SU-DHL-6 (cell line): Measurements from ENCODE around the gene FBP1.

ENCODE experiments used
- H2AFZ ChIP-seq: fragments of 200-600 bp; sonication (generic); 2 replicates; pipeline ENCODE4 v1.6.1; 2014; ENCODE audit warnings: low read depth, mild to moderate bottlenecking, moderate library complexity, mixed read lengths, antibody characterized with exemption, low read length; ENCODE audit not compliant: severe bottlenecking
- H3F3A ChIP-seq: fragments of 200-600 bp; shearing (Covaris generic); 2 replicates; pipeline ENCODE4 v1.6.0; 2016; ENCODE audit warnings: antibody characterized with exemption, mild to moderate bottlenecking; ENCODE audit not compliant: insufficient read depth
- H3K27ac ChIP-seq: fragments of 200-600 bp; sonication (generic); 2 replicates; pipeline ENCODE4 v1.5.1; 2016; ENCODE audit warnings: low read depth, mild to moderate bottlenecking, low read length, moderate library complexity, mixed read lengths
- H3K27me3 ChIP-seq: fragments of 200-600 bp; sonication (generic), shearing (Covaris generic); 2 replicates; pipeline ENCODE4 v1.6.0; 2014; ENCODE audit warnings: mild to moderate bottlenecking, low read length
- H3K36me3 ChIP-seq: fragments of 200-600 bp; sonication (generic); 2 replicates; pipeline ENCODE4 v1.6.1; 2014; ENCODE audit warnings: mild to moderate bottlenecking, low read length, mixed read lengths
- H3K4me2 ChIP-seq: fragments of 300-600, 200-600 bp; shearing (Covaris generic), sonication (generic); 2 replicates; pipeline ENCODE4 v1.6.0; 2014; ENCODE audit warnings: low read length, low read depth, mild to moderate bottlenecking; ENCODE audit not compliant: poor library complexity, severe bottlenecking
- H3K4me3 ChIP-seq: fragments of 200-600 bp; sonication (generic); 2 replicates; pipeline ENCODE4 v1.5.1; 2014; ENCODE audit warnings: antibody characterized with exemption, low read length, mild to moderate bottlenecking, mixed read lengths; ENCODE audit not compliant: insufficient read depth, poor library complexity, severe bottlenecking
- H3K79me2 ChIP-seq: fragments of 200-600 bp; sonication (generic); 2 replicates; pipeline ENCODE4 v1.6.1; 2014; ENCODE audit warnings: mild to moderate bottlenecking, low read length, moderate library complexity; ENCODE audit not compliant: insufficient read depth
- H3K9ac ChIP-seq: fragments of 200-600 bp; sonication (generic); 2 replicates; pipeline ENCODE4 v1.7.0; 2014; ENCODE audit warnings: mild to moderate bottlenecking, low read length
- H3K9me2 ChIP-seq: fragments of 200-600 bp; sonication (generic); replicated peaks from 2 replicates; pipeline ENCODE4 v1.6.1; 2014; ENCODE audit warnings: low read length; ENCODE audit not compliant: insufficient read depth
- H3K9me3 ChIP-seq: fragments of 200-600 bp; sonication (generic); 2 replicates; pipeline ENCODE4 v1.6.1; 2014; ENCODE audit warnings: low read length, mixed read lengths; ENCODE audit not compliant: insufficient read depth
- H4K20me1 ChIP-seq: fragments of 200-600 bp; sonication (generic); 2 replicates; pipeline ENCODE4 v1.6.1; 2014; ENCODE audit warnings: low read depth, mild to moderate bottlenecking, antibody characterized with exemption, low read length, moderate library complexity, mixed read lengths
- EZH2phosphoT487 ChIP-seq: fragments of 200-600 bp; sonication (generic), shearing (Covaris generic); conservative IDR thresholded peaks from 2 replicates; pipeline ENCODE4 v1.6.1; 2018; ENCODE audit warnings: mild to moderate bottlenecking, antibody characterized with exemption, low read length, moderate library complexity, mixed read lengths
- TF ChIP-seq, protein P1 (sequence below): fragments of 200-600 bp; sonication (generic); IDR thresholded peaks from one replicate; pipeline ENCODE4 v1.5.1; 2017; ENCODE audit warnings: antibody characterized with exemption, mild to moderate bottlenecking, low read length, moderate library complexity; ENCODE audit not compliant: insufficient read depth, poor library complexity, severe bottlenecking

Gene FBP1

DNA sequence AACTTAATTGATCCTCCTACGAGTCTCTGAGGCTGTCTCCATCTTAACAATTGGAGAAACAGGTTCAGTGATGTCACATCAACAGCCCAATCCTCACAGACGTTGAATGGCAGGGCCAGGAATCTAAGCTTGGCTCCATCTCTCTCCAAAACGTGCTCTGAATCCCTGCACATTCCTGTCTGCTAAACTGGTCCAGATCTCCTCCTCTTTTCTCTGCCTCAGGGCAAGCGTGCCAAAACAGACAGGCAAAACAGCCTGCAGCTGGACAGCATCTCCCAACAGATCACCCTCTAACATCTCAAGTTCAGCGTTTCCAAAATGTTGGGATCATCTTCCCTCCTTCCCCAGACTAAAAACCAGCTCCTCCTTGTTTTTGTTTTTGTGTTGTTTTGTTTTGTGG lies 6.6 kb downstream of the FBP1 start:
- no peak overlapping the region for H3K4me3 ChIP-seq
- H3K79me2 ChIP-seq, result no peaks in the 10 kb centered on the region
- H2AFZ ChIP-seq, result no peak overlapping the region
- no peaks in the 10 kb centered on the region for H3F3A ChIP-seq
- H3K9me3 ChIP-seq, result no peaks in the 10 kb centered on the region
- H3K27me3 ChIP-seq, result no peaks in the 10 kb centered on the region
- no peaks in the 10 kb centered on the region for H3K36me3 ChIP-seq
- H3K4me2 ChIP-seq, result no peak overlapping the region
- TF ChIP-seq EZH2phosphoT487, result no peak
- TF ChIP-seq, protein P1, sequence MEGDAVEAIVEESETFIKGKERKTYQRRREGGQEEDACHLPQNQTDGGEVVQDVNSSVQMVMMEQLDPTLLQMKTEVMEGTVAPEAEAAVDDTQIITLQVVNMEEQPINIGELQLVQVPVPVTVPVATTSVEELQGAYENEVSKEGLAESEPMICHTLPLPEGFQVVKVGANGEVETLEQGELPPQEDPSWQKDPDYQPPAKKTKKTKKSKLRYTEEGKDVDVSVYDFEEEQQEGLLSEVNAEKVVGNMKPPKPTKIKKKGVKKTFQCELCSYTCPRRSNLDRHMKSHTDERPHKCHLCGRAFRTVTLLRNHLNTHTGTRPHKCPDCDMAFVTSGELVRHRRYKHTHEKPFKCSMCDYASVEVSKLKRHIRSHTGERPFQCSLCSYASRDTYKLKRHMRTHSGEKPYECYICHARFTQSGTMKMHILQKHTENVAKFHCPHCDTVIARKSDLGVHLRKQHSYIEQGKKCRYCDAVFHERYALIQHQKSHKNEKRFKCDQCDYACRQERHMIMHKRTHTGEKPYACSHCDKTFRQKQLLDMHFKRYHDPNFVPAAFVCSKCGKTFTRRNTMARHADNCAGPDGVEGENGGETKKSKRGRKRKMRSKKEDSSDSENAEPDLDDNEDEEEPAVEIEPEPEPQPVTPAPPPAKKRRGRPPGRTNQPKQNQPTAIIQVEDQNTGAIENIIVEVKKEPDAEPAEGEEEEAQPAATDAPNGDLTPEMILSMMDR, result no peak
- H4K20me1 ChIP-seq, result no peaks in the 10 kb centered on the region
- H3K9me2 ChIP-seq, result no peaks in the 10 kb centered on the region
- no peak overlapping the region for H3K9ac ChIP-seq
- H3K27ac ChIP-seq, result no peak overlapping the region

DNA sequence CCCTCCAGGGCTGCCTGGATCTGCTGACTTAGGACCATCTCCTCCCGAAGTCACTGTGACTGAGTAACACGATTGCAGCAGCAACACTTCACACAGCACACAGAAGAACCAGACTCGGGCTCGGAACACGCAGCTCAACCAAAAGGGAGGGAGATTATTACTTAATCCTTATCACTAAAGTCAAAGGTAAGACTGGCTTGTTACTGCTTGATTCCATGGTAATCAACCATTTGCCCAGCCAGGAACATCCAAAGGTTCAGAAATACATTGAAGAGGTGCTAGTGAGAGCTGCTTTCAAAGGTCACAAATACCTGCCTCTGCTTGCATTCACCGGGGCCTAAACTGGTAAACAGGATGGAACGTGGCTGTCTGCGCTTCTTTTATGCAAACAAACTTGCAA lies 7.7 kb downstream of the FBP1 start:
- Histone ChIP-seq H3K27me3 (no peaks in the 10 kb centered on the region), H3K36me3 (no peaks in the 10 kb centered on the region), H3K79me2 (no peaks in the 10 kb centered on the region), H3K9me3 (no peaks in the 10 kb centered on the region), H3F3A (no peaks in the 10 kb centered on the region), H2AFZ (no peak overlapping the region), H4K20me1 (no peaks in the 10 kb centered on the region), H3K9ac (no peak overlapping the region), H3K4me3 (no peak overlapping the region), H3K4me2 (no peak overlapping the region), H3K27ac (no peak overlapping the region), H3K9me2 (no peaks in the 10 kb centered on the region)
- TF ChIP-seq EZH2phosphoT487, result no peak
- TF ChIP-seq, protein P1, result no peak

DNA sequence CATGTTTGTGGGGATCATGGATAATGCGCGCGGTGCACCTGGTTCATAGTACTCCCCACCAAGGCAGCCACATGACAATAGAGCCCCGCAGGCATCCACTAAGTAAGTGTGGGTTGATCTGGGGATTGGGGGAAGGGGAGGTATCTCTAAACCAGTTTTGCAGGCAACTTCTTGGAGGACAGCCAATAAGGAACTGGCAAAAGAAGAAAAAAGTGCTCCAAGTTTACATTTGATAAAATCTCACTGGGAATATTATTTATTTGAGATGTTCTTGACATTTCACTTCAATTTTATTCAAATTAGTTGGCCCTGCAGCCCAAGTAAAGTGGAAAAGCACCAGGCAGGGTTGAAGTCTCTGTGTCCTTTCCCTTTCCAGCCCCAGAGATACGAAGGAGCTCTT lies 8.5 kb downstream of the FBP1 start:
- no peak overlapping the region for H3K4me2 ChIP-seq
- no peaks in the 10 kb centered on the region for H3K79me2 ChIP-seq
- H3K9me2 ChIP-seq, result no peaks in the 10 kb centered on the region
- H3K4me3 ChIP-seq, result no peak overlapping the region
- no peaks in the 10 kb centered on the region for H3K36me3 ChIP-seq
- H3K27me3 ChIP-seq, result no peaks in the 10 kb centered on the region
- H4K20me1 ChIP-seq, result no peaks in the 10 kb centered on the region
- no peak overlapping the region for H3K27ac ChIP-seq
- H3K9me3 ChIP-seq, result no peaks in the 10 kb centered on the region
- H3F3A ChIP-seq, result no peaks in the 10 kb centered on the region
- H3K9ac ChIP-seq, result no peak overlapping the region
- no peak for TF ChIP-seq EZH2phosphoT487
- TF ChIP-seq, protein P1, result no peak
- H2AFZ ChIP-seq, result no peak overlapping the region
